Stimulated activated naive CD8-positive, alpha-beta T cell treated with anti-CD3 and anti-CD28 coated beads, Interleukin-15, Interleukin-2, amounts not matched to agents 100 ng/mL and 50 ng/mL, for 24 hours (primary cell): ENCODE measurements around the gene ZNF462.

Experiments
- H3K27ac Mint-ChIP-seq: one replicate; pipeline ENCODE4 v1.8.0; 2021; ENCODE audit warnings: mild to moderate bottlenecking, mixed read lengths
- H3K27me3 Mint-ChIP-seq: one replicate; pipeline ENCODE4 v1.8.0; 2021; ENCODE audit warnings: mixed read lengths
- H3K36me3 Mint-ChIP-seq: one replicate; pipeline ENCODE4 v1.8.0; 2021; ENCODE audit warnings: low read depth, mixed read lengths
- H3K4me1 Mint-ChIP-seq: one replicate; pipeline ENCODE4 v1.8.0; 2021; ENCODE audit warnings: low read depth, mixed read lengths
- H3K4me3 Mint-ChIP-seq: one replicate; pipeline ENCODE4 v1.8.0; 2021; ENCODE audit warnings: mild to moderate bottlenecking, mixed read lengths
- H3K9me3 Mint-ChIP-seq: one replicate; pipeline ENCODE4 v1.8.0; 2021; ENCODE audit warnings: mixed read lengths

The ZNF462 gene

DNA sequence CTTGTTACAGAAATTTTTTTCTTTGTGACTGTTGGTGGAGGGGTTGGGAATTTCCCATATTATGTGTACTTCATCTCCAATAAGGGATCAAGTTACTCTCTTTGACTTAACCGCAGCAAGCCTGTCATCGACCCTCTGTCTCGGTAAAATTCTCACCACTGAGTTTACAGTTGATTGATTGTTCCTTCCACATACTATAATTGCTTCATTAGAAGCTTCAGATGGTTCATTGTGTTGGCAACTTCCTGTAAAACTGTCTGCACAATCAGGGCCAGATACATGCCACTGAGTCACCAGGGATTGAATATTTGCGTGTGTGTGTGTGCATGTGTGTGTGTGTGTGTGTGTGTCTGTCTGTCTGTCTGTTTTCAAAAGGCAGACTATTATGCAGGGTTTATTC is 176.6 kb downstream of the ZNF462 start:
- Mint-ChIP-seq H3K27me3 (no peaks in the 10 kb centered on the region), H3K36me3 (no peaks in the 10 kb centered on the region), H3K4me1 (no peaks in the 10 kb centered on the region), H3K9me3 (no peaks in the 10 kb centered on the region), H3K4me3 (no peak overlapping the region), H3K27ac (no peak overlapping the region)

DNA sequence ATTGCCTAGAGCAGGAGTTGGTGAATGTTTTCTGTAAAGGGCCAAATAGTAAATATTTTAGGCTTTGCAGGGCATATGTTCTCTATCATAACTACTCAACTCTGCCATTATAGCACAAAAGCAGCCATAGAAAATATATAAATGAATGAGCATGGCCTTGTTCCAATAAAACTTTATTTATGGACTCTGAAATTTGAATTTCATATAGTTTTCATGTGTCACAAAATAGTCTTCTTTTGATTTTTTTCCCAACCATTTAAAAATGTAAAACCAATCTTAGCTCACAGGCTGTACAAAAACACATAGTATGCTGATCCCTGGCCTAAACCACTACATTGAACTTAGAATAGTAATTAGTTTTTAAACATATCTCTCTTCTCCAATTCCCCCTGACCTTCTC is 179.6 kb downstream of the ZNF462 start:
- Mint-ChIP-seq H3K27ac (no peak overlapping the region), H3K27me3 (no peaks in the 10 kb centered on the region), H3K36me3 (no peaks in the 10 kb centered on the region), H3K4me3 (no peak overlapping the region), H3K4me1 (no peaks in the 10 kb centered on the region), H3K9me3 (no peaks in the 10 kb centered on the region)

DNA sequence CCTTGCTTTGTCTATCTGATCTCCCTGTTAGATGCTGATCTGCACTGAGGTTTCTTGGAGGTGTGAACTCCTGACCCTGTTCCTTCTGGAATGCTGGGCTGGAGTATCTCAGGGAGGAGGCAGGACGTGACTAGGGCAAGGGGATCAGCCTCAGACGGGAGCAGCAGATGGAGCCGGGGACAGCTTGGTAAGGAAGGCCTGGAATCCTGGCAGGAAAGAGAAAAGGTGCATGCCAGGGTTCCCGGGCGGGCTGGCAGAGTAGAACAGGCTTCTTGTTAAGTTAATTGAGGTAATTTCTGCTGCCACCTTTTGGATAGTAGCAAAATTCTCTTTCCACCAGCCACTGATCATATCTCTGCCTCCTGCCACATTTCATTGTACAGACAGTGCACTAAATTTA is 180.9 kb downstream of the ZNF462 start:
- Mint-ChIP-seq H3K4me1 (no peaks in the 10 kb centered on the region), H3K27ac (no peak overlapping the region), H3K4me3 (no peak overlapping the region), H3K27me3 (no peaks in the 10 kb centered on the region), H3K9me3 (no peaks in the 10 kb centered on the region), H3K36me3 (no peaks in the 10 kb centered on the region)

DNA sequence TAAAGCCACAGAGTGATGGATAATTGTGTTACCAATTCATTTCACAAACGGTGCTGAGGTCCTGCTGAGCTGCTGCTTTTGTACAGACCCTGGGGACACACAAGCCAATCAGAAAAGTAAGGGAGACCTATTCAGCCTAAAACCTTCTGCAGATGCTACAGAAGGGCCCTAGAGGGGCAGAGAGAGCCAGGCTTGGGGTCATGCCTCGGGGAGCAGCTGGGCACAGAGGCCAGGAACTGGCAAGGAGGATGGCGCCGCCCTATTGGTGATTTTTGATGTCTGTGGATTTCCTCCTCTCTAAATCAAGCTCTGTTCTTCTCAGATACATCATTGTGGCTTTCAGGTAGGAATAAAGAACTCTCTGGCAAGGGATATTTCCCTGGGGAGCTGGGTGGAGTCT is 181.9 kb downstream of the ZNF462 start:
- Mint-ChIP-seq H3K36me3 (no peaks in the 10 kb centered on the region), H3K4me3 (no peak overlapping the region), H3K4me1 (no peaks in the 10 kb centered on the region), H3K27me3 (no peaks in the 10 kb centered on the region), H3K9me3 (no peaks in the 10 kb centered on the region), H3K27ac (no peak overlapping the region)

DNA sequence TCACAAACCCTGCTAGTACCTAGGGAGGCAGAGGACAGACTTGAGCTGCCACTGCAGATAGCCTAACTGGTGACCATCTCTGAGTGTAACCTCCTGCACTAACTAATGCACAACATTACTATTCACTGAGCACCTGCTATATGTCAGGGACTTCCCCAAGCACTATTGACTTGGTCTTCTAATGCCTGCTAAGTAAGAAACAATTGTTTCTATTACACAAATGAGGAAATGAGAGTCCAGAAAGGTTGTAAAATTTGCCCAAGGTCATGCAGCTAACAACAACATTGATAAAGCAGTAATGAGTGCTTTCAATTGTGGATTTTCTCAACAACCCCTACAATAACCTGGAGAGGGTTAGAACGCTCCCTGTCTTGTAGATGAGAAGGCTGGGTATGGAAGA is 183.7 kb downstream of the ZNF462 start:
- Mint-ChIP-seq H3K36me3 (no peaks in the 10 kb centered on the region), H3K9me3 (no peaks in the 10 kb centered on the region), H3K27me3 (no peaks in the 10 kb centered on the region), H3K4me3 (no peak overlapping the region), H3K4me1 (no peaks in the 10 kb centered on the region), H3K27ac (no peak overlapping the region)

DNA sequence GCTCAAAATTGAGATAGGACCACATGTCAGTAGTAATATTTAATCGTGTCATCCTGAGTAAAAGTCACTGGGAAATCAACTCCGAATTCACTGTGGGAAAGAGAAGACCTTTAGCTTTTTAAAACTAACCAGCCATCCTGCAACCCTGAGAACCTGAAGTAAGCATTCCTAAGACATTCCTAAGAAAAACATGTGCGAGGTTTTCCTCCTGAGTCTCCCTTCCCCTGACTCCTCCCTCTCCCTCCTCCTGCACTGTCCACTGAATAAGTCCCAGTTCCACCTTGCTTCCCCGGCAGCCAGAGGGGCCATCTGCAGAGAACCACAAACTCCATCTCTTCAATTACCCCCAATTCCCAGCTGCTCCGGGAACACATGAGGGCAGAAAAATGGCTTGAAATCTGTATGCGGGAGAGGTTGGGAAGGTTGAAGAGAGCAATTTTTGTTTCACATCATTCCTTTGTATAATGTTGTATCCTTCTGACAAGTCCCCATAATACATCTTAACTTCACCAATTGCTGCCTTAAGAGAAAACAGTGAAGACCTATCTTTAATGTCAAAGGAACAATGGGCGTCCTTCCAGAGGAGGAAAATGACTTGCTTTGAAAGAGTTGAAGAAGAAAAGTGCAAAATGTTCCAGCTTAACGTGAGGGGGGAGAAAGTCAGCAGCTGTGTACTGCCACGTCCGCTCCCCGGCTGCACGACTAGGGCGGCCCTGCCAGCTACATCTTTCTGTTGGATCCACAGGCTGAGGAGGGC is 186.3 kb downstream of the ZNF462 start:
- no peaks in the 10 kb centered on the region for H3K9me3 Mint-ChIP-seq
- H3K27me3 Mint-ChIP-seq, result no peaks in the 10 kb centered on the region
- no peaks in the 10 kb centered on the region for H3K4me1 Mint-ChIP-seq
- no peaks in the 10 kb centered on the region for H3K36me3 Mint-ChIP-seq
- H3K27ac Mint-ChIP-seq, result no peak overlapping the region
- H3K4me3 Mint-ChIP-seq, result no peak overlapping the region

DNA sequence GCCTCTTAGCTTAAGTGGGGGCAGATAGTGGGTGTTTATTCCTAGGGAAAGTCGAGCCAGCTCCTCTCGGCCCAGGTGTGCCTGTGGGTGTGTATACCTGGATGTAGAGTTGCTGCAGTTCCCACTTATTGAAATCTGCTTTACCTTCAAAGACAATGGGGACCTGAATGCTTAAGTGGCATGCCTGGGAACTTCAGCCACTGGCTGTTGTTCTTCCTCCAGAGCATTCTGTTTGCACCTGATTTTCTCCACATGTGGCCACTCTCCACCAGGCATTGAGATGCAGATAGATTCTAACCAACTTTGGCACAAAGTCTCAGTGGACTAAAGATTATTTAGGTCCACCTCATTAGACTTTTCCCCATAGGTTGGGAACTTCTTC is 186.8 kb downstream of the ZNF462 start:
- no peaks in the 10 kb centered on the region for H3K36me3 Mint-ChIP-seq
- H3K4me3 Mint-ChIP-seq, result no peak overlapping the region
- H3K27ac Mint-ChIP-seq, result no peak overlapping the region
- H3K9me3 Mint-ChIP-seq, result no peaks in the 10 kb centered on the region
- no peaks in the 10 kb centered on the region for H3K27me3 Mint-ChIP-seq
- H3K4me1 Mint-ChIP-seq, result no peaks in the 10 kb centered on the region

DNA sequence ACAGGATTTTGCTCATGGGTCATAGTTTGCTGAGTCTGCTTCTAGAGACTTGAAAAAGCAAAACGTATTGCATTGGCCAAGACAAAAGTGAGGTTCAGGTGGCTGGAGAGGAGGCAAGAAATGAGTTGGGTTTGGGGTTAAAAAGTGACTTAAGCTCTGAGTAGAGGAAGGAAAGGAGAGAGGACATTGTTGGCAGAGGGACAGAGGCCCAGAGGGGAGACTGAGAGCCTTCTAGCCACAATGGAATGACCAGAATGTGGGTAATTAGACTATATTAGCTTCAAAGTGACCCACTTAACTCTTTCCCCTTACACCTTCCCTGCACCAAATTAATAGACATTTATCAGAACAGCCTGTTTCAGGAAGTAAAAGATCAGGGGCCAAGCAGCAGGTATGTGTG is 188.4 kb downstream of the ZNF462 start:
- Mint-ChIP-seq H3K9me3 (no peaks in the 10 kb centered on the region), H3K27me3 (peaks cover 4% of the 10 kb centered on the region), H3K36me3 (no peaks in the 10 kb centered on the region), H3K27ac (no peak overlapping the region), H3K4me3 (no peak overlapping the region), H3K4me1 (no peaks in the 10 kb centered on the region)

DNA sequence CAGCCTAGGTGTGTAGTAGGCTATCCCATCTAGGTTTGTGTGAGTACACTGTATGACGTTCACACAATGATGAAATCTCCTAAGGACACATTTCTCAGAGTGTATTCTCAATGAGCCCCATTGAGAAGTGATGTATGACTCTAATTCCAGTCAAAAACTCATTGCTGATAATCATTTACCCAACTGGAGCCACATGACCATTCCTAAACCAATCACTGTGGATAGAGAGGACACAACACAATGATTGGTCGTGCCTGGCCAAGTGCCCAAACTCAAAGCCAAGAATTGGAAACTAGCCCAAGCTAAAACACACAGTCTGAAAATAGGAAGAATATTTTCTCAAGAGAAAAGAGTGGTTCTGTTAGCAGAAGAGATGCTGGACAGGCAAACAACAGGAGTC is 191.2 kb downstream of the ZNF462 start:
- Mint-ChIP-seq H3K36me3 (no peaks in the 10 kb centered on the region), H3K4me3 (no peak overlapping the region), H3K4me1 (no peaks in the 10 kb centered on the region), H3K27ac (no peak overlapping the region), H3K27me3 (peaks cover 4% of the 10 kb centered on the region), H3K9me3 (no peaks in the 10 kb centered on the region)

DNA sequence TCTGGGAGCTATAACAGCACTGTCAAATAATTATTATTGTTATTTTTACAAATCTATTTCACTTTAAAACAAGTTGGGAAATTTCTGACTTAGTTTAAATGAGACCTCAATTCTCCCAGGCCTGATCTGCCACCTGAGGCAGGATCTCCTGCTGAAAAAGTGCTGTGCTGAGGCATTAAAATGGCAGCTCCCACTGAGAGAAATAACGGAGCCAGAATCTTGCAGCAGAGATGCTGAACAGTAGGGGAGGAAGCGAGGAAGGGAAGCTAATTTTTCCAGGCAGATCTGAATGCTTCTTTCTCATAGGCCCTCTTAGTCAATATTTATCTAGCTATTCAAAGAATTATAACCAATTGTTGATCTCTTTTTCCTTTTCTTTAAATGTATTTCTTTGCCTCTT is 196.3 kb downstream of the ZNF462 start:
- Mint-ChIP-seq H3K27me3 (peaks cover 4% of the 10 kb centered on the region), H3K4me3 (no peak overlapping the region), H3K9me3 (no peaks in the 10 kb centered on the region), H3K36me3 (no peaks in the 10 kb centered on the region), H3K4me1 (no peaks in the 10 kb centered on the region), H3K27ac (no peak overlapping the region)

DNA sequence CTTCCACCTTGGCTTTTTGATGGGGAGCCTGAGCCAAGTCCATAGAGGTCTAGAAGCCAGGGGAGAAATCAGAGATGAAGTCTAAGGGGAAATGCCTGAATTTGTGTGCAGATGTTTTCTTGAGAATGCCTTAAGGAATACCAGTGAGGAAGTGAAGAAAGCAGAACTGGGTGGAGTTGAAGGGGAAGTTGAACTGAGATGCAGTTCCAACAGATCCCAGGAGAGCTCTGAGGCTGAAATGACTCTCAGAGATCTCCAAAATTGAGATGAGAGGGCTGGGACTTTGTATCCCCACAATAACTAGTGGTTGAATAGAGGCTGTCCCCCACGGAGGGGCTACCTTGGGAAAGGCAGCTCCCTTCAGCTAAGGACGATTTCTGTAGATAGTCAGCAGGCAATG is 197.1 kb downstream of the ZNF462 start:
- H3K27me3 Mint-ChIP-seq, result peaks cover 4% of the 10 kb centered on the region
- no peaks in the 10 kb centered on the region for H3K36me3 Mint-ChIP-seq
- H3K4me1 Mint-ChIP-seq, result no peaks in the 10 kb centered on the region
- H3K9me3 Mint-ChIP-seq, result no peaks in the 10 kb centered on the region
- H3K27ac Mint-ChIP-seq, result no peak overlapping the region
- no peak overlapping the region for H3K4me3 Mint-ChIP-seq
